ENCODE results near the gene PRTN3. TPM values are rescaled to one million over a fixed set of nuclear protein-coding genes. Genes with fewer than 3 reads are reported as not detected.
A peak's percentile ranks its signal among the peaks of the same experiment; 100 is the strongest.

PRTN3 gene
- total RNA-seq, 4 donors from 2014 or later = not detected

- no peak for DNase-seq
- Histone ChIP-seq H3K9me3 (no peaks in the 10 kb centered on the region), H3K27ac (no peak overlapping the region), H3K4me1 (peaks cover 10 to 42% (median 21%) of the 10 kb centered on the region in 3 donors), H3K4me3 (no peak overlapping the region), H3K36me3 (no peaks in the 10 kb centered on the region), H3K27me3 (peaks cover 0 to 78% (median 0%) of the 10 kb centered on the region in 4 donors)
- TF ChIP-seq CTCF (IDR thresholded peaks at IDR 0.05) = no peak
- no peak for TF ChIP-seq POLR2A (IDR thresholded peaks at IDR 0.05)
- intact Hi-C loops (cut with DNase I) = loop anchor here (10.0 kb wide), 2 partner anchors 80 to 130 kb away; partner anchors contain the start of gene WDR18
- 65 to 67% methylated on average over 6 of the region's 6 CpGs for WGBS, 2 donors
Observed at GRCh38 chr19:854549-854948, 13.8 kb downstream of the PRTN3 start.

- intact Hi-C loops (cut with DNase I) = loop anchor here (10.0 kb wide), 2 partner anchors 80 to 130 kb away; partner anchors contain the start of gene WDR18
- Histone ChIP-seq H3K9me3 (no peaks in the 10 kb centered on the region), H3K4me1 (peaks cover 10 to 46% (median 24%) of the 10 kb centered on the region in 3 donors), H3K27me3 (peaks cover 0 to 79% (median 0%) of the 10 kb centered on the region in 4 donors), H3K36me3 (no peaks in the 10 kb centered on the region), H3K4me3 (no peak overlapping the region), H3K27ac (no peak overlapping the region)
- DNase-seq = no peak
- TF ChIP-seq CTCF (IDR thresholded peaks at IDR 0.05) (no peak), POLR2A (IDR thresholded peaks at IDR 0.05) (no peak)
- 77 to 80% methylated on average over 1 to 11 of the region's 12 CpGs for WGBS, 2 donors
Observed at GRCh38 chr19:855142-855541, 14.3 kb downstream of the PRTN3 start.

- peaks cover 6 to 46% (median 24%) of the 10 kb centered on the region in 3 donors for H3K4me1 ChIP-seq
- H3K27ac ChIP-seq = no peak overlapping the region
- WGBS, 2 donors = 76 to 77% methylated on average over 8 to 9 of the region's 40 CpGs
- no peak overlapping the region for H3K4me3 ChIP-seq
- H3K36me3 ChIP-seq = no peaks in the 10 kb centered on the region
- H3K27me3 ChIP-seq = peaks cover 0 to 79% (median 0%) of the 10 kb centered on the region in 4 donors
- DNase-seq = no peak
- intact Hi-C loops (cut with DNase I) = loop anchor here (10.0 kb wide), 2 partner anchors 81 to 129 kb away; partner anchors contain the start of gene WDR18
- no peaks in the 10 kb centered on the region for H3K9me3 ChIP-seq
- TF ChIP-seq POLR2A (IDR thresholded peaks at IDR 0.05) (no peak), CTCF (IDR thresholded peaks at IDR 0.05) (no peak)
Observed at GRCh38 chr19:855566-856120, 14.8 kb downstream of the PRTN3 start.

GRCh38 chr19:858284-858683, 17.5 kb downstream of the PRTN3 start:
- Histone ChIP-seq H3K27ac (peak overlapping the region in 1 of 4 donors; percentile 80), H3K27me3 (peaks cover 0 to 78% (median 0%) of the 10 kb centered on the region in 4 donors), H3K36me3 (no peaks in the 10 kb centered on the region), H3K4me1 (peaks cover 9 to 49% (median 33%) of the 10 kb centered on the region in 3 donors), H3K4me3 (no peak overlapping the region), H3K9me3 (no peaks in the 10 kb centered on the region)
- TF ChIP-seq POLR2A (IDR thresholded peaks at IDR 0.05) (no peak), CTCF (IDR thresholded peaks at IDR 0.05) (no peak)
- intact Hi-C loops (cut with DNase I) = loop anchor here (10.0 kb wide), 2 partner anchors 83 to 127 kb away; partner anchors contain the start of gene WDR18
- 72 to 78% methylated on average over 8 to 9 of the region's 9 CpGs for WGBS, 2 donors
- DNase-seq = no peak
